ENCODE measurements around the gene DUSP12. TPM values are rescaled to one million over a fixed set of nuclear protein-coding genes. Genes with fewer than 3 reads are reported as not detected.
A peak's percentile ranks its signal among the peaks of the same experiment; 100 is the strongest.

The DUSP12 gene
- total RNA-seq, 1 experiment from 2014 or later: 80.1 TPM

- no peak for DNase-seq (ENCODE audit: low read depth)
Observed at GRCh38 chr1:161770250-161770649, 20.7 kb downstream of the DUSP12 start.

- no peak for DNase-seq (ENCODE audit: low read depth)
Observed at GRCh38 chr1:161771161-161771560, 21.6 kb downstream of the DUSP12 start.

- no peak for DNase-seq (ENCODE audit: low read depth)
Observed at GRCh38 chr1:161771973-161772372, 22.4 kb downstream of the DUSP12 start.

- no peak for DNase-seq (ENCODE audit: low read depth)
Observed at GRCh38 chr1:161772397-161772796, 22.8 kb downstream of the DUSP12 start.

GRCh38 chr1:161773791-161774190 lies 24.2 kb downstream of the DUSP12 start:
- no peak for DNase-seq (ENCODE audit: low read depth)

GRCh38 chr1:161777261-161777660 lies 27.7 kb downstream of the DUSP12 start:
- no peak for DNase-seq (ENCODE audit: low read depth)

- DNase-seq (ENCODE audit: low read depth): no peak
Observed at GRCh38 chr1:161778522-161778921, 28.9 kb downstream of the DUSP12 start.

- DNase-seq (ENCODE audit: low read depth): no peak
Observed at GRCh38 chr1:161779393-161779792, 29.8 kb downstream of the DUSP12 start.

- DNase-seq (ENCODE audit: low read depth): no peak
Observed at GRCh38 chr1:161781995-161782394, 32.4 kb downstream of the DUSP12 start.

GRCh38 chr1:161782886-161783285 lies 33.3 kb downstream of the DUSP12 start:
- no peak for DNase-seq (ENCODE audit: low read depth)

- no peak for DNase-seq (ENCODE audit: low read depth)
Observed at GRCh38 chr1:161784968-161785367, 35.4 kb downstream of the DUSP12 start.

- no peak for DNase-seq (ENCODE audit: low read depth)
Observed at GRCh38 chr1:161787355-161787754, 37.8 kb downstream of the DUSP12 start.

- DNase-seq (ENCODE audit: low read depth): no peak
Observed at GRCh38 chr1:161790587-161791317, 41.2 kb downstream of the DUSP12 start.

- no peak for DNase-seq (ENCODE audit: low read depth)
Observed at GRCh38 chr1:161791904-161792655, 42.5 kb downstream of the DUSP12 start.

GRCh38 chr1:161792740-161793139 lies 43.2 kb downstream of the DUSP12 start:
- peak; percentile 56 for DNase-seq (ENCODE audit: low read depth)

- no peak for DNase-seq (ENCODE audit: low read depth)
Observed at GRCh38 chr1:161799792-161800191, 50.2 kb downstream of the DUSP12 start.

GRCh38 chr1:161801955-161802354 lies 52.4 kb downstream of the DUSP12 start:
- no peak for DNase-seq (ENCODE audit: low read depth)

GRCh38 chr1:161803181-161803580 lies 53.6 kb downstream of the DUSP12 start:
- DNase-seq (ENCODE audit: low read depth): no peak

GRCh38 chr1:161805399-161806197 lies 56.0 kb downstream of the DUSP12 start:
- DNase-seq (ENCODE audit: low read depth): no peak

Data from Daoy (cell line).